K562 (cell line): ENCODE measurements around the gene GLIS2. TPM values are rescaled to one million over a fixed set of nuclear protein-coding genes. Genes with fewer than 3 reads are reported as not detected.

Experiments
- BMI1 ChIP-seq: fragments of 150-350 bp; IDR thresholded peaks from 2 replicates; pipeline ENCODE4 v1.6.1; 2014; ENCODE audit warnings: low read length
- CREB1 ChIP-seq, 2 experiments: sonication (generic) in 1 of 2; formaldehyde crosslinking in 1 of 2; IDR thresholded peaks; 2 replicates each; pipeline versions ENCODE4 v1.6.1 to v1.8.0; 2012 to 2022; ENCODE audit warnings: inconsistent platforms in 1 of 2, mild to moderate bottlenecking in 1 of 2, missing genetic modification reagents in 1 of 2, moderate library complexity in 1 of 2
- ERF ChIP-seq: fragments of 450-650 bp; formaldehyde crosslinking; IDR thresholded peaks from 2 replicates; pipeline ENCODE4 v1.4.0; 2020; ENCODE audit warnings: mild to moderate bottlenecking, mixed read lengths
- GTF2F1 ChIP-seq: IDR thresholded peaks from 2 replicates; pipeline ENCODE4 v1.6.1; 2011; ENCODE audit warnings: low read depth, low read length, improper control_type of control experiment
- KLF10 ChIP-seq: fragments of 250-450 bp; sonication (Bioruptor Pico); IDR thresholded peaks from 2 replicates; pipeline ENCODE4 v1.6.1; 2021; ENCODE audit warnings: matching md5 sums
- MBD2 ChIP-seq: sonication (generic); IDR thresholded peaks from 2 replicates; pipeline ENCODE4 v1.6.1; 2016; ENCODE audit warnings: low read depth, borderline replicate concordance
- POLR3G ChIP-seq: IDR thresholded peaks from 2 replicates; pipeline ENCODE4 v1.6.1; 2011; ENCODE audit not compliant: insufficient read length, insufficient replicate concordance; ENCODE audit errors: extremely low read depth
- SIN3B ChIP-seq: fragments of 450-650 bp; IDR thresholded peaks from 2 replicates; pipeline ENCODE4 v1.6.1; 2017; ENCODE audit warnings: low read depth, mild to moderate bottlenecking, moderate library complexity
- ZC3H11A ChIP-seq: IDR thresholded peaks from 2 replicates; pipeline ENCODE4 v1.6.1; 2012; ENCODE audit warnings: low read depth, low read length, improper control_type of control experiment
- ZSCAN29 ChIP-seq: fragments of 450-650 bp; IDR thresholded peaks from 2 replicates; pipeline ENCODE4 v1.6.1; 2017
- polyA plus RNA-seq, 8 experiments: library from polyadenylated mRNA; depleted of rRNA in 4 of 8; stranded (reverse) in 5 of 8; unstranded in 3 of 8; fragments of >200 nt; fragmentation: Nextera tagmentation in 2 of 8; fragmentation: Illumina TruSeq in 1 of 8; extraction: Ambion mirVana in 2 of 8; extraction: Trizol in 1 of 8; gene quantifications; 2 replicates each; pipeline versions ENCODE4 v1.2.1 to v1.2.3, GENCODE V29; 2011 to 2014; ENCODE audit warnings: inconsistent platforms in 1 of 8, missing spikeins in 1 of 8
- total RNA-seq, 7 experiments: library from RNA; depleted of rRNA in 6 of 7; stranded (reverse); fragments of >200 nt in 6 of 7; fragmentation: Illumina TruSeq in 2 of 7; extraction: Trizol in 2 of 7; gene quantifications; 2 replicates each; pipeline versions ENCODE4 v1.2.1 to v1.2.3, GENCODE V29; 2011 to 2021; ENCODE audit warnings: low replicate concordance in 1 of 7
- TF ChIP-seq, protein P1 (sequence below): IDR thresholded peaks from 2 replicates; pipeline ENCODE4 v1.6.1; 2014; ENCODE audit warnings: antibody characterized with exemption
- TF ChIP-seq, protein P2 (sequence below), 2 experiments: fragments of 450-650 bp in 1 of 2; sonication (generic) in 1 of 2; formaldehyde crosslinking in 1 of 2; IDR thresholded peaks; 2 replicates each; pipeline versions ENCODE4 v1.7.1 to v1.9.0; 2016 to 2022; ENCODE audit warnings: inconsistent platforms in 1 of 2, mild to moderate bottlenecking in 1 of 2, missing genetic modification reagents in 1 of 2
- TF ChIP-seq, protein P3 (sequence below): fragments of 450-650 bp; formaldehyde crosslinking; IDR thresholded peaks from 2 replicates; pipeline ENCODE4 v1.4.0; 2022; ENCODE audit warnings: mild to moderate bottlenecking, moderate library complexity

GLIS2 gene
- total and polyA plus RNA-seq, 9 of the 15 experiments (the other 6 are each of a cell fraction or from before 2014, with no cell fraction given): 0.10 to 9.0 (median 0.57) TPM

DNA sequence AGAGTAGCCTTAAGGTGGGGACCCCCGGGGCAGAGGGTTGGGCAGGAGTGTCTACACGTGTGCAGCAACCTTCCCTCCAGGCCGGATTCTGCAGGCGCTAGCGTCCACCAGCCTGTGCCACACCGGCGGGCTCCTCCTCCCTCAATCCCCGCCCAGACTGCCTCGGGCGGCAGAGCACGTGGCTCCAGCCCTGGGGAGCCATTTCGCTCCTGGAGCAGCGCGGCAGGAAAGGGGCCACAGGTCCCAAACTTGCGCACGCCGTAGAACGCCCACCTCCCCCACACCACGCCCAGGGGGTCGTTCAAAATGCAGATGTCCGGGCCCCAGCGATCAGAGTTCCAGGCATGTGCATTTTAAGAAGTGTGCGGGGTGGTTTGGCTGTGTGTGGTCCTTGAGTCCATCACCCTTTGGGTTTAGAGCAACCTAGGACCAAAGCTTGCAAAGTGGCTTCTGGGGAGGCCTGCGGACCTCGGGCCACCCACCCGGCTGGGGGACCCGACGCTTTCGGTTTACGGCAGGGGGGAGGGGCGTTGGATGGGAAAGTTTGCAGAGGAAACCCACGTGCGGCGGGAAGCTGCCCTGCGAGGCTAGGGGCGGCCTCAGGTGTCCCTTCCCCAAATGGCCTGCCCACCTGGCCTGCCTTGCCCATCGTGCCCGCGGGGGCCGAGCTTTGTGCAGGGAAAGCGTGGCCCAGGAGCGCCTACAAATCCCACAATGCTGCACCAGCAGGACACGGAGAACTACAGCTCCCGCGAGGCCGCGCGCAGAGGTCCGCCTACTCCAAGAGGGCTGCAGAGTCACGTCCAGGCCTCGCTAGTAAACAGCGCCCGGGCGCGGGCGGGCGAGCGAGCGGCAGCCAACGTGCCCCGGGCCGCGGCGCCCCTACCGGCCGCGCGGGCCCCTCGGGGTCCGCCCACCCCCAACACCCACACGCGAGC is 44.4 kb upstream of the GLIS2 start (continued):
- TF ChIP-seq, protein P1, sequence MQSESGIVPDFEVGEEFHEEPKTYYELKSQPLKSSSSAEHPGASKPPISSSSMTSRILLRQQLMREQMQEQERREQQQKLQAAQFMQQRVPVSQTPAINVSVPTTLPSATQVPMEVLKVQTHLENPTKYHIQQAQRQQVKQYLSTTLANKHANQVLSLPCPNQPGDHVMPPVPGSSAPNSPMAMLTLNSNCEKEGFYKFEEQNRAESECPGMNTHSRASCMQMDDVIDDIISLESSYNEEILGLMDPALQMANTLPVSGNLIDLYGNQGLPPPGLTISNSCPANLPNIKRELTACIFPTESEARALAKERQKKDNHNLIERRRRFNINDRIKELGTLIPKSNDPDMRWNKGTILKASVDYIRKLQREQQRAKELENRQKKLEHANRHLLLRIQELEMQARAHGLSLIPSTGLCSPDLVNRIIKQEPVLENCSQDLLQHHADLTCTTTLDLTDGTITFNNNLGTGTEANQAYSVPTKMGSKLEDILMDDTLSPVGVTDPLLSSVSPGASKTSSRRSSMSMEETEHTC: 0 out of 2 replicates have a peak, but pooled peaks have one; percentile 40
- TF ChIP-seq SIN3B (no peak; the same call in none of the 2 replicates), GTF2F1 (0 out of 2 replicates have a peak, but pooled peaks have one; percentile 46), CREB1 (IDR thresholded peaks at IDR 0.05) (peak; percentile 28), CREB1 (CRISPR knock-in tag; IDR thresholded peaks at IDR 0.05) (peak; percentile 75), ERF (peak; percentile 77; the same call in 1 of the 2 replicates), BMI1 (no peak), ZSCAN29 (no peak), POLR3G (no peak), ZC3H11A (no peak), KLF10 (no peak), MBD2 (peak; percentile 68)
- TF ChIP-seq, protein P2, sequence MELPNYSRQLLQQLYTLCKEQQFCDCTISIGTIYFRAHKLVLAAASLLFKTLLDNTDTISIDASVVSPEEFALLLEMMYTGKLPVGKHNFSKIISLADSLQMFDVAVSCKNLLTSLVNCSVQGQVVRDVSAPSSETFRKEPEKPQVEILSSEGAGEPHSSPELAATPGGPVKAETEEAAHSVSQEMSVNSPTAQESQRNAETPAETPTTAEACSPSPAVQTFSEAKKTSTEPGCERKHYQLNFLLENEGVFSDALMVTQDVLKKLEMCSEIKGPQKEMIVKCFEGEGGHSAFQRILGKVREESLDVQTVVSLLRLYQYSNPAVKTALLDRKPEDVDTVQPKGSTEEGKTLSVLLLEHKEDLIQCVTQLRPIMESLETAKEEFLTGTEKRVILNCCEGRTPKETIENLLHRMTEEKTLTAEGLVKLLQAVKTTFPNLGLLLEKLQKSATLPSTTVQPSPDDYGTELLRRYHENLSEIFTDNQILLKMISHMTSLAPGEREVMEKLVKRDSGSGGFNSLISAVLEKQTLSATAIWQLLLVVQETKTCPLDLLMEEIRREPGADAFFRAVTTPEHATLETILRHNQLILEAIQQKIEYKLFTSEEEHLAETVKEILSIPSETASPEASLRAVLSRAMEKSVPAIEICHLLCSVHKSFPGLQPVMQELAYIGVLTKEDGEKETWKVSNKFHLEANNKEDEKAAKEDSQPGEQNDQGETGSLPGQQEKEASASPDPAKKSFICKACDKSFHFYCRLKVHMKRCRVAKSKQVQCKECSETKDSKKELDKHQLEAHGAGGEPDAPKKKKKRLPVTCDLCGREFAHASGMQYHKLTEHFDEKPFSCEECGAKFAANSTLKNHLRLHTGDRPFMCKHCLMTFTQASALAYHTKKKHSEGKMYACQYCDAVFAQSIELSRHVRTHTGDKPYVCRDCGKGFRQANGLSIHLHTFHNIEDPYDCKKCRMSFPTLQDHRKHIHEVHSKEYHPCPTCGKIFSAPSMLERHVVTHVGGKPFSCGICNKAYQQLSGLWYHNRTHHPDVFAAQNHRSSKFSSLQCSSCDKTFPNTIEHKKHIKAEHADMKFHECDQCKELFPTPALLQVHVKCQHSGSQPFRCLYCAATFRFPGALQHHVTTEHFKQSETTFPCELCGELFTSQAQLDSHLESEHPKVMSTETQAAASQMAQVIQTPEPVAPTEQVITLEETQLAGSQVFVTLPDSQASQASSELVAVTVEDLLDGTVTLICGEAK (IDR thresholded peaks at IDR 0.05): no peak
- TF ChIP-seq, protein P2 (CRISPR knock-in tag; IDR thresholded peaks at IDR 0.05): no peak
- TF ChIP-seq, protein P3, sequence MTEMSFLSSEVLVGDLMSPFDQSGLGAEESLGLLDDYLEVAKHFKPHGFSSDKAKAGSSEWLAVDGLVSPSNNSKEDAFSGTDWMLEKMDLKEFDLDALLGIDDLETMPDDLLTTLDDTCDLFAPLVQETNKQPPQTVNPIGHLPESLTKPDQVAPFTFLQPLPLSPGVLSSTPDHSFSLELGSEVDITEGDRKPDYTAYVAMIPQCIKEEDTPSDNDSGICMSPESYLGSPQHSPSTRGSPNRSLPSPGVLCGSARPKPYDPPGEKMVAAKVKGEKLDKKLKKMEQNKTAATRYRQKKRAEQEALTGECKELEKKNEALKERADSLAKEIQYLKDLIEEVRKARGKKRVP (CRISPR knock-in tag): no peak
